Measurements from ENCODE around the gene HECA.
"Not testable (repeated sequence)": the region's sequence is repeated elsewhere in the genome, so short reads cannot be mapped to it uniquely, and the experiment has no call there.

The HECA gene

GRCh38 chr6:139228387-139228786 lies 93.5 kb downstream of the HECA start:
- not testable (repeated sequence) for DNase-seq
